SKM-1 (cell line): Measurements from ENCODE around the gene TGM3.
A peak's percentile ranks its signal among the peaks of the same experiment; 100 is the strongest.

Experiments
- DNase-seq: peaks from one replicate; lab custom pipeline; 2025; ENCODE audit not compliant: unreplicated experiment; lab: John Stamatoyannopoulos, UW

Gene TGM3

GRCh38 chr20:2283706-2284423 is 11.9 kb upstream of the TGM3 start:
- DNase-seq: no peak

- no peak for DNase-seq
These were observed 10.6 kb upstream of the TGM3 start for GRCh38 chr20:2285193-2285592.

- DNase-seq: no peak
These were observed 10.2 kb upstream of the TGM3 start for GRCh38 chr20:2285613-2286012.

GRCh38 chr20:2287504-2287903 is 8.3 kb upstream of the TGM3 start:
- no peak for DNase-seq

GRCh38 chr20:2289475-2289874 is 6.3 kb upstream of the TGM3 start:
- DNase-seq: no peak

- DNase-seq: no peak
These were observed 5.3 kb upstream of the TGM3 start for GRCh38 chr20:2290486-2290885.

GRCh38 chr20:2292416-2293110 is 3.2 kb upstream of the TGM3 start:
- peak; percentile 89 for DNase-seq

- no peak for DNase-seq
These were observed 2.3 kb upstream of the TGM3 start for GRCh38 chr20:2293486-2293885.

GRCh38 chr20:2293971-2294370 is 1.8 kb upstream of the TGM3 start:
- no peak for DNase-seq

GRCh38 chr20:2295286-2295685 is 515 bp upstream of the TGM3 start:
- DNase-seq: no peak

- DNase-seq: no peak
These were observed 939 bp downstream of the TGM3 start for GRCh38 chr20:2296524-2297356.

- DNase-seq: no peak
These were observed 1.5 kb downstream of the TGM3 start for GRCh38 chr20:2297357-2297728.

GRCh38 chr20:2298116-2298515 is 2.3 kb downstream of the TGM3 start:
- no peak for DNase-seq

GRCh38 chr20:2298701-2299100 is 2.9 kb downstream of the TGM3 start:
- no peak for DNase-seq

- DNase-seq: peak; percentile 9
These were observed 3.5 kb downstream of the TGM3 start for GRCh38 chr20:2299301-2299700.

- DNase-seq: no peak
These were observed 4.2 kb downstream of the TGM3 start for GRCh38 chr20:2300002-2300401.

- no peak for DNase-seq
These were observed 4.6 kb downstream of the TGM3 start for GRCh38 chr20:2300420-2300819.

- DNase-seq: peak; percentile 44
These were observed 5.4 kb downstream of the TGM3 start for GRCh38 chr20:2301164-2301622.

GRCh38 chr20:2302384-2303060 is 6.7 kb downstream of the TGM3 start:
- no peak for DNase-seq

GRCh38 chr20:2303673-2304072 is 7.9 kb downstream of the TGM3 start:
- DNase-seq: no peak

GRCh38 chr20:2304180-2304579 is 8.4 kb downstream of the TGM3 start:
- no peak for DNase-seq
